Fibroblast of mammary gland (primary cell): Measurements from ENCODE around the gene PARVA.

ENCODE experiments used
- DNase-seq: peaks from one replicate; pipeline ENCODE4 v3.0.0-alpha.2; 2010; ENCODE audit warnings: low read depth
- H3K4me3 ChIP-seq: 2 replicates; pipeline ENCODE4 v1.5.1; 2011; ENCODE audit warnings: low read depth, mild to moderate bottlenecking, low read length, moderate library complexity; ENCODE audit not compliant: control insufficient read depth
- CTCF ChIP-seq: conservative IDR thresholded peaks from 2 replicates; pipeline ENCODE4 v1.5.1; 2011; ENCODE audit warnings: low read depth, low read length, inconsistent platforms; ENCODE audit not compliant: control insufficient read depth, insufficient read depth

PARVA gene

GRCh38 chr11:12473381-12473780 is 96.0 kb downstream of the PARVA start:
- no peak for TF ChIP-seq CTCF
- no peak overlapping the region for H3K4me3 ChIP-seq
- DNase-seq = no peak

DNA sequence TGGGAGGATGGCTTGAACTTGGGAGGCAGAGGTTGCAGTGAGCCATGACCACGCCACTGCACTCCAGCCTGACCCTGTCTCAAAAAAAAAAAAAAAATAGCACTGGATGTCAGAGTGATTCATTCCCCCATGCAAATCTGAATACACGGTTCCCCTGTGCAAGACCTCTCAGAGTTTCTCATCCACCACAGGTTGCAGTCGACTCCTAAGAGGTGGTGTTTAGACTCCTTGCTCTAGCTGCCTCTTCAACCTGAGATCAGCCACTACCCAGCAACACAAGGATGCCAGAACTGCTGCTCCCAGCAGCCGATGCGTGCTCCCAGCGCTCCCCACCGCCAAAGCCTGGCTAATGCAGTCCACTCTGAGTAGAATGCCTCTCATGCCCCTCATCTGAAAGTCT is 97.5 kb downstream of the PARVA start:
- TF ChIP-seq CTCF = no peak
- no peak overlapping the region for H3K4me3 ChIP-seq
- DNase-seq = no peak

DNA sequence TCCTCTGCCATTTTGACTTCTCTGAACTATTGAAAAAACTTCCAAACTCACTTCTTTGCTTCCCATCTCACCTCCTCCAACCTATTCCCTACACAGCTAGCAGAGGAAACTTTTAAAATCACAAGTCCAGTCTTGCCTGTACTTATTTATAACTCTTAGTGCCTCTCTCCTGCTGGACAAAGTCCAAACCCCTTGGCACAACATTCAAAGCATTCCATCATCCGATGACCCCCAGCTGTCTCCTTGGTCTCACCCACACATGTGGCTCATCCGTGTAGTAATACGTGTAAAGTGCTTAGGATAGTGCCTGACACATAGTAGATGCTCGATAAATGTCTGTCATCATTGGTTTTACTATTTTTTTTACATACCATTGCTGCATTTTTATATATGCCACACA is 101.4 kb downstream of the PARVA start:
- DNase-seq = peak; percentile 77
- no peak for TF ChIP-seq CTCF
- H3K4me3 ChIP-seq = no peak overlapping the region

DNA sequence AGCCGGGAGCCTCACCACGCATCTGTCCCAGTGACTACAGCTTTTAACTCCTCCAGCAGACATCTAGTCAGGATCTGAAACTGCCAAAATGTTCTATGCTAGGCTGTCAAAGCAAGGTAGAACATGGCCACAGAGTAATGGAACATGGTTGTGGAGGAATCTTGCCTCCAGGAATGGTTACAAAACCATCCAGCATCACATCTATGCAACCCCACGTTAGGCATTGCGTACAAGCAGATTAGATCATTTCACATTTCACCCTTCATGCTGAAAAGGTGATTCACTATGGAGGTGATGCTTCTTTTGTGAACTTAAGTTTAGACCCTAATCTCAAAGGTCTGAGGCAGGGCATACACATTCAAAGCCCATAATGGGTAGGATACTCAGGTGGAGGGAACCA is 103.0 kb downstream of the PARVA start:
- no peak for DNase-seq
- TF ChIP-seq CTCF = no peak
- H3K4me3 ChIP-seq = no peak overlapping the region

GRCh38 chr11:12482839-12483238 is 105.5 kb downstream of the PARVA start:
- no peak overlapping the region for H3K4me3 ChIP-seq
- TF ChIP-seq CTCF = no peak
- DNase-seq = no peak

- DNase-seq = no peak
- no peak for TF ChIP-seq CTCF
- no peak overlapping the region for H3K4me3 ChIP-seq
Measured at GRCh38 chr11:12483604-12484003, 106.2 kb downstream of the PARVA start.

DNA sequence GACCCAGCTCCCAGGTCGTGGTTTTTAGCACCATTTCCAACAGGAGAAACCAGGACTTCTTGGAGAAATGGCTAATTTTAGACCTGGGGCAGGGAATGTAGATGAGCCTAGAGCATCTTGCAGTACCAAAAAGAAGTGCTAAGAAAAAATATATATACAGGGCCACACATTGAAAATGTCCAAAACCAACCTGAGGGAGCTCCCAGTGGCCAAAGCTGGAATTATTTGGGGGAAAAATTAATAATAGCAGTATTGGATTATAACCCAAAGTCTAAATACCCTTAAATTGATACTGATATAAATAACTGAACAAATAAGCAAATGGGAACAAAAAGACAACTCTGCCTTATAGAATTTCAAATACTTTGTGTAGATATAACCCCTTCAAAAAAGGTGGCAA is 108.0 kb downstream of the PARVA start:
- no peak overlapping the region for H3K4me3 ChIP-seq
- no peak for DNase-seq
- TF ChIP-seq CTCF = peak; percentile 57
